ENCODE data around the gene OSBPL8.

DNA sequence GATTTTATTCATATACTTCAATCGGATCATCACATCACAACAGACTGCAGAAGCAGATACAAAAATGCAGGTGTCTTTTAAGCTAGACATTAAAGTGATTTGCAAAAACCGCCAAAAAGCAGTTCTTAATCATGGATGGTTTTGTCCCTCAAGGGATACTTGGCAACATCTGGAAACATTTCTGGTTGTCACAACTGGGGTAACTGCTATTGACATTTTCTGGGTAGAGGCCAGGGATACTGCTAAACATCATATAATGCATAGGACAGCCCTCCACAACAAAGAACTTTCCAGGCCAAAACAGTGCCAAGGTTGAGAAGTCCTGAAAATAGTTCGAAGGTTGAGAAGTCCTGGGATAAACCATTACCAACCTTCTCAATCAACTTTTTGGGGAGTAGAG, 109.6 kb downstream of the OSBPL8 start:
- TF ChIP-seq POLR2A (IDR thresholded peaks at IDR 0.05; ENCODE audit: low read depth) (no peak), POLR2AphosphoS5 (IDR thresholded peaks at IDR 0.05) (no peak), EP300 (IDR thresholded peaks at IDR 0.05) (no peak)
- TF ChIP-seq, protein P1, sequence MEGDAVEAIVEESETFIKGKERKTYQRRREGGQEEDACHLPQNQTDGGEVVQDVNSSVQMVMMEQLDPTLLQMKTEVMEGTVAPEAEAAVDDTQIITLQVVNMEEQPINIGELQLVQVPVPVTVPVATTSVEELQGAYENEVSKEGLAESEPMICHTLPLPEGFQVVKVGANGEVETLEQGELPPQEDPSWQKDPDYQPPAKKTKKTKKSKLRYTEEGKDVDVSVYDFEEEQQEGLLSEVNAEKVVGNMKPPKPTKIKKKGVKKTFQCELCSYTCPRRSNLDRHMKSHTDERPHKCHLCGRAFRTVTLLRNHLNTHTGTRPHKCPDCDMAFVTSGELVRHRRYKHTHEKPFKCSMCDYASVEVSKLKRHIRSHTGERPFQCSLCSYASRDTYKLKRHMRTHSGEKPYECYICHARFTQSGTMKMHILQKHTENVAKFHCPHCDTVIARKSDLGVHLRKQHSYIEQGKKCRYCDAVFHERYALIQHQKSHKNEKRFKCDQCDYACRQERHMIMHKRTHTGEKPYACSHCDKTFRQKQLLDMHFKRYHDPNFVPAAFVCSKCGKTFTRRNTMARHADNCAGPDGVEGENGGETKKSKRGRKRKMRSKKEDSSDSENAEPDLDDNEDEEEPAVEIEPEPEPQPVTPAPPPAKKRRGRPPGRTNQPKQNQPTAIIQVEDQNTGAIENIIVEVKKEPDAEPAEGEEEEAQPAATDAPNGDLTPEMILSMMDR (IDR thresholded peaks at IDR 0.05), result no peak

Measured in esophagus muscularis mucosa (tissue), 4 donors.